Right kidney (tissue), 1 donor: ENCODE results near the gene JAKMIP1.

Experiments used
- DNase-seq: peaks from one replicate; pipeline ENCODE4 v3.0.0-alpha.2; 2016

Gene JAKMIP1

DNA sequence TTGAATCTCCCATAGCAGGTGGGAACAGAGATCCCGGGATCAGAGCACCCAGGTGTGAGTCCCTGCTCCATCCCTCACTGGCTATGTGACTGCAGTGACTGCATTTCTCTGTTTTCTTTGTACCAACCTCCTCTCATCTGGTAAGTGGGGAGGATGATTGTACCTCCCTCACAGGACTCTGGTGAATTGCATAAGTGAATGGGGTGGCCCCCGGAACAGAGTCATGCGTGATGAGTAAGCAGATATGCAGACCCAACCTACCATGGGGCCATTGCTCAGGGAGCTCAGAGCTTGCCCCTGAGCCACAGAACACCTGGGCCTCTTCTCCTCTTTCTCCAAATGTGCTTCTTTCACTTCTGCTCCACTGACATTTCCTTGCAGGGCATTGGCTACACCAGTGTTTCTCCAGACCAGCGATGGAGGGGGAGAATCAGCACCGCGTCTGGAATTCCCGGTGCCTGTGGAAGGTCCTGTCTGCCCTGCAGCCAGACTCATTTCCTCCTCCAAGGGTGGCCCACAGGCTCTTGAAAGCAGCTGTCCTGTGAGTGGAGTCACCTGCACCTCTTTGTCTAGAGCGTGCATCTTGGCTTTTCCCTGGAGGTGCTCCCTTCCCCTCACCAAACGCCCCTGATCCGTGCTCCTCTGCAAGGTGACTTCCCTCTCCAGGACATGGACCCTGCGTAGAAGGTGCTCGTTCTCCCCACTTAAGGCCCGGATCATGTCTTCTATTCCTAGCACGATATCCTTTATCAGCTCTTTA, 212.1 kb downstream of the JAKMIP1 start:
- no peak for DNase-seq

DNA sequence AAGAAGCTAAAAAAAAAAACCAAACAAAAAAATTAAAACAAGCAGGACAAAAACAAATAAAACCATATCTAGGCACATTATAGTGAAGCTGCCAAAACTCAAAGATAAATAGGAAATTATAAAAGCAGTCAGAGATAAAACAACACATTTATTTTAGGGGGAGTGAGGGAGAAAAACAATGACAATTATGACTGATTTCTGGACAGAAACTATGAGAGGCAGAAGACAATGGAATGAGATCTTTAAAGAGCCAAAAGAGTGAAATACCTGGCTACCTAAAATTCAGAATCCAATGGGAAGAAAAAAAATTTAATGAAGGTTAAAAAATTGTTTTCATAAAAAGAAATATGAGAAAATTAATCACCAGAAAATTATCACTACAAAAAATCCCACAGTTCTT, 215.5 kb downstream of the JAKMIP1 start:
- DNase-seq = no peak

DNA sequence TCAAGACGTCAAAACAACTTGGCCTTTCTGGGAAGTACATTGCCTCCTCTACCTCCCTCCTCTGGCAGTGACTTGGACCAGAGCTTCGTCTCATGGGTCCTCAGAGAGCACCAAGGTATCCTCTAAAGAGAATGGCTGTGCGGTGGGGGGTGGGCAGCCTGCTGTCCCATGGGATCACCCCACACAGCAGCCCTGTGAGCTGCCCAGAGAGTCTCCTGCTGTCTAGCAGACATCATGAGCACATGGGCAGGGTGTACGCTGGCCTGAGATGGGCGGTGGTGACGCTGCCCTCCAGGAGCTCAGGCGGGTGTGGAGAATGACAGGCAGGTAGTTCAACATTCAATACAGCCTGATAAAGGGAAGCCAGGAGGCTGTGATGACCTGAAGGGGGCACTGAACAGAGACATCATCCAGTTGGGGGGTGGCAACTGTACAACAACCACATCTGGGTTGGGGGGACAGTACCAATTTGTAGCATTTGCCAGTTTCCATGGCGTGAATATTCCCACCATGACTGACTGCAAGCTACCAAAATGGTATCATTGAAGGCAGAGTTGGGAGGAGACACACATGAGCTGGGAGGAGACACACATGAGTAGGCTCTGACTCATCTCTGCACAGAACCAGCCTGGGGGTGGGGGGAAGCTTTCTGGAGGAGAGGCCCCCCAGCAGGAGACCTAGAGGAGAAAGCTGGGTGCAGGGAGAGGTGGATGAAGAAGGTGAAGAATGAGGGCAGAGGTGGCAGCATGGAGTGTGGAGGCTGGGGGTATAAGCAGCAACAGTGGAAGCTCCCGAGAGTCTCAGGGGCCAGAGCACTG, 218.0 kb downstream of the JAKMIP1 start:
- no peak for DNase-seq

DNA sequence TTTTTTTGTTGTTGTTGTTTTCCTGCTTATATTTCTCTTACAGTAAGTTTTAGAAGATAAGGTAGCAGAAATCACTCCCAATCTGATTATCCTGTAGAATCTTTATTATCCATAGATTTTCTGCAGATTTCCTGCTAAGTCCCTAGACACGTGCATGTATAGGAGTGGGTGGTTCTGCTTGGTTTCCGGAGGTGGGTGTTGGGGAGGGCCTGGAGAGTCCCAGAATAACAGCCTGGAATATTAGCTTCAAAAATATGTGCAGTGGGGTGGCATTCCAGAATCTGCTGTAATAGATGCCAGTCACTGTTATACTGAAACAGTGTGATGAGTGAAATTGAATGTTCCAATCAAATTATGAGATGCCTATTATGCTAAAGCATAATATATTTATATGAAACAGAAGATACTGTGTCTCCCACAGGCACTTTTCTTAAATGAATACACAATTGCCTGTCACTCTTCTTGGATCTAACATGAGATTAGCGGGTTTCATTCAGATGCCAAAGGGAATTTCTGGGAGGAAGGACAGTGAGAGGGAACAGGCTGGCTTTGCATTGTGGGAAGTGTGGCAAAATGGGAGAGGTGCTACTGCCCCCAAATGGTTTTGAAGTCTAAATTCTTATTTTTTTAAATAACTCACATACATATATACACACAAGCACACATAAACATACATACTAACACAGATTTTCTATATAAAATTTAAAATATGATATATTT, 219.8 kb downstream of the JAKMIP1 start:
- DNase-seq = no peak

DNA sequence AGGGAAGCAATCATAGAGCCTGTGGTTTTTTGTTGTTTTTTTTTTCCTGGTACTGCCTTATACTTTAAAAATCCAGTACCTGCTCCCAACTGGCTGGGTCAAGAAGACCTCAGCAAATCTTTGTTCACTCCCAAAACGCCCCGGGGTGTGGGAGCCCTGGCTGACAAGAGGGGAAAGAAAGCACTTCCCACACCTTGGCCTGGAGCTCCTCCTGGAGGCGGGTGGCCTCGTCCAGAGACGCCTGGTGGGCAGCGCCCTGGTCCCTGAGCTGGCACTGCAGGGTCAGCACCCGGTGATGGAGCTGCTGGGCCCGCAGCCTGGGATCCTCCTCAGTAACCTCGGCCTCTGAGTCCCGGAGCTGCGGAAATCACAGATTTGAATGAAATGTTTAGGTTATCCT, 220.4 kb downstream of the JAKMIP1 start:
- no peak for DNase-seq

DNA sequence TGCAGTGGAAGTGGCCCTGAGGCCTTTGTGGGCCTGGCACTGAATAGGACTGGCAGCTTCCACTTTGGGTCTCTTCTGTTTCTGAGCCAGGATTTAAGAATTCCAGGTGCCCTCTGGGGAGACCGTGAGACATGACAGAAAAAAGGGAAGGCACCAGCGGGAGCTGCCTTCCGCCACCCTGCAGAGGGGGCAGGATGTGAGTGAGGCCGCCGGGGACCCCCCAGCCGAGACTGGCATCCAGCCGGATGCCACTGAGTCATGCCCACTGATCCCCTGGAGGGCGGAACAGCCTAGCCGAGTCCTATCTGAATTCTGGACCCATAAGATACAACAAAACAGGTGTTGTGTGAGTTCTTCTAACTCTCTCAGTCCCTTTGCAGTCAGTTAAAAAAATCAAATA, 223.4 kb downstream of the JAKMIP1 start:
- no peak for DNase-seq

DNA sequence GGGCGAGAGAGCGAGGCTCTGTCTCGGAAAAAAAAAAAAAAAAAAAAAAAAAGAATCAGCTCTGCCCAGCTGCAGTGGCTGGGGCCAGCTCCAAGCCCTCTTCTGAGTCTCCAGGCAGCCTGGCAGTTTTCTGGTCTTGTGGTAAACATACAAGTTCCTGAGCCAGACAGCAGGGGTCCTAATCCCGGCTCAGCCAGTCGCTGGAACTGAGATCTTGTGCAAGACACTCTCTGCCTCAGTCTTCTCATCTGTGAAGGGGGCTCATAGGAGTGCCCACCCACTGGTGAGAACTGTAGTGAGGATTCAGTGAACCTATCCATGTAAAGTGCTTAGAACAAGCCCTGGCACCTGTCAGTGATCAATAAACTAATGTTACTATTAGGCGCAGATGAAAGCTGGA, 223.9 kb downstream of the JAKMIP1 start:
- no peak for DNase-seq
